GM18517 (cell line): Measurements from ENCODE around the gene ZNF157.

Experiments
- ATAC-seq: cut with Tn5 transposase; IDR thresholded peaks from one replicate; pipeline ENCODE4 v1.9.1; 2021; ENCODE audit warnings: mild to moderate bottlenecking, moderate library complexity; ENCODE audit not compliant: unreplicated experiment

ZNF157 gene

GRCh38 chrX:47446971-47447370, 76.6 kb downstream of the ZNF157 start:
- ATAC-seq, result no peak

- no peak for ATAC-seq
Observed at GRCh38 chrX:47447607-47448006, 77.2 kb downstream of the ZNF157 start.

DNA sequence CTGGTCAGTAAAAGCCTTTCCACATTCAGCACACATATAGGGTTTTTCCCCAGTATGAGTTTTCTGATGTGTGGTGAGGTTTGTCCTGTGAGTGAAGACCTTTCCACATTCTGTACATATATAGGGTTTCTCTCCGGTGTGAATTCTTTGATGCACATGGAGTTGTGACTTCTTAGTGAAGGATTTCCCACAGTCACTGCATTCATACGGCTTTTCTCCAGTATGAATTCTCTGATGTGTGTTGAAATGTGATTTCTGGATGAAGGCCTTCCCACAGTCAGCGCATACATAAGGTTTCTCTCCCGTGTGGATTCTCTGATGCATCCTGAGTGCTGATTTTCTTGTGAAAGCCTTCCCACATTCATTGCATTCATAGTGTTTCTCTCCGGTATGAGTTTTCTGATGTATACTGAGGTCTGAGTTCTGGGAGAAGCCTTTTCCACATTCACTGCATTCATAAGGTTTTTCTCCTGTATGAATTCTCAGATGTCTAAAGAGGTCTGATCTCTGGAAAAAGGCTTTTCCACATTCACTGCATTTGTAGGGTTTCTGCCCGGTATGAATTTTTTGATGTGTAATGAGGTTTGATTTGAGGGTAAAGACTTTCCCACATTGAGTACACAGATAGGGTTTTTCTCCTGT, 77.9 kb downstream of the ZNF157 start:
- no peak for ATAC-seq

DNA sequence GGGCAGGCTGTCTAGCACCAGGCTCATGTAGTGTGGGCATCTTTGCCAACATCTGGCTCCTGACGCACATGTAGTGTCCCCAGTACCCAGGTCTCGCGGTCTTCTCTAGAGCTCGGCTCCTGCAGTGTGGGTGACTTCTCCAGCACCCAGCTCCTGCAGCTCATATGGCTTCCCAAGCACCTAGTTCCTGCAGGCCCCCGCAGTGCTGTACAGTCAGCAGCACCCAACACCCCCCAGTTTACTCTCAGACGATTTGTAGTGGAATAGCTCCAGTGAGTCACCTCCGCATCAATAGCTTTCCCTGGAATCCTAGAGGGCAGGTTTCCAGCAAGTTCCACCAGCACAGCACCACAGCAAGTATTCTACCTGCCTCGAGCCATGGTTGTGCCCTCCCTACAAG, 81.7 kb downstream of the ZNF157 start:
- no peak for ATAC-seq

- ATAC-seq, result no peak
Observed at GRCh38 chrX:47456080-47456479, 85.7 kb downstream of the ZNF157 start.

DNA sequence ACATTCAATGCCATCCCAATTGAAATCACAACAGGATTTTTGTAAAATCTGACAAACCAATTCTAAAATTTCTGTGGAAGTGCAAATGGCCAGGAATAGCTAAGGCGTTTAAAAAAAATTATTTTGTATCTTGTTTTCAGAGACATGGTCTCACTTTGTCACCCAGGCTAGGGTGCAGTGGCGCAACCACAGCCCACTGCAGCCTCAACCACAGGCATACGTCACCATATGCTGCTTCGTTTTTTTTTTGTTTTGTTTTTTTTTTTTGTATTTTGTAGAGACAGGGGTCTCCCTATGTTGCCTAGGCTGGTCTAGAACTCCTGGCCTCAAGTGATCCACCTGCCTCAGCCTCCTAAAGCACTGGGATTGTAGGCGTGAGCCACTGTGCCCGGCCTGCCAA, 88.2 kb downstream of the ZNF157 start:
- no peak for ATAC-seq

DNA sequence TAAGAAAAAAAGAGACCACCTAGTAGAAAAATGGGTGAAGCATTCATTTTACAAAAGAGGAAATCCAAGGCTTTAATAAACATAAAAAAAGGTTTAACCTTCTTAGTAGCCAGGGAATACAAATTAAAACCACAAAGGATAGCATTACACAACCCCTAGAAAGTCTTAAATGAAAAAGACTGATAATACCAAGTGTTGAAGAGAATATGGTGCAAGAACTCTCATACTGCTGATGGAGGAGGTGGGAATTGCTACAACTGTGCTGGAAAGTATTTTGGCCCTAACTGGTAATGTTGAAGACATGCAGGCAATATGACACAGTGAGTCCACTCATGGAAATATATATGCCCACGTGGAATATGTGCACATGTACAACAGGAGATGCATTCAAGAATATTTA, 90.2 kb downstream of the ZNF157 start:
- ATAC-seq, result no peak
